Measurements from ENCODE around the gene ALDH3B2. TPM values are rescaled to one million over a fixed set of nuclear protein-coding genes. Genes with fewer than 3 reads are reported as not detected.
"Not testable (repeated sequence)": the region's sequence is repeated elsewhere in the genome, so short reads cannot be mapped to it uniquely, and the experiment has no call there.

ALDH3B2 gene
- total RNA-seq, 4 donors from 2014 or later, result not detected

DNA sequence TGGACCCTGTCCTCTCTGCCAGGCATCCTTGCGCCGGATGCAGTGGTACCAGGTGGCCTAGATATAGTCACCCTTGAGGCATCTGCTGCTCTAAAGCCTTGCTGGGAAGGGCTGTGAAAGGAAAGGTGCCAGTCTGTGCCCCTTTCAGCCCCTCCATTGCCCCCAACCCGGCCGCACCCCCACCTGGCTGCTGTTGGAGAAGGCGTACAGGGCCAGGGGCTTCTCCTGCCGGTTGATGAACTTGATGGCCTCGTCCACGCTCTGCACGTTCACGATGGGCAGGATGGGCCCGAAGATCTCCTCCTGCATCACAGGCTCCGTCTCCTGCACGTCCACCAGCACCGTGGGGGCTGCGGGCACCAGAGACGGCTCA lies 10.2 kb downstream of the ALDH3B2 start:
- intact Hi-C loops (cut with DNase I; ENCODE audit: low total_unique reads), result no loop called here
- Histone ChIP-seq H3K4me3 (no peak overlapping the region), H3K9me3 (no peaks in the 10 kb centered on the region), H3K4me1 (no peaks in the 10 kb centered on the region), H3K27me3 (peaks cover 0 to 2% (median 0%) of the 10 kb centered on the region in 3 donors), H3K36me3 (no peaks in the 10 kb centered on the region), H3K27ac (no peak overlapping the region)
- ATAC-seq, result no peak
- no peak for TF ChIP-seq POLR2A (IDR thresholded peaks at IDR 0.05)
- TF ChIP-seq, protein P1, sequence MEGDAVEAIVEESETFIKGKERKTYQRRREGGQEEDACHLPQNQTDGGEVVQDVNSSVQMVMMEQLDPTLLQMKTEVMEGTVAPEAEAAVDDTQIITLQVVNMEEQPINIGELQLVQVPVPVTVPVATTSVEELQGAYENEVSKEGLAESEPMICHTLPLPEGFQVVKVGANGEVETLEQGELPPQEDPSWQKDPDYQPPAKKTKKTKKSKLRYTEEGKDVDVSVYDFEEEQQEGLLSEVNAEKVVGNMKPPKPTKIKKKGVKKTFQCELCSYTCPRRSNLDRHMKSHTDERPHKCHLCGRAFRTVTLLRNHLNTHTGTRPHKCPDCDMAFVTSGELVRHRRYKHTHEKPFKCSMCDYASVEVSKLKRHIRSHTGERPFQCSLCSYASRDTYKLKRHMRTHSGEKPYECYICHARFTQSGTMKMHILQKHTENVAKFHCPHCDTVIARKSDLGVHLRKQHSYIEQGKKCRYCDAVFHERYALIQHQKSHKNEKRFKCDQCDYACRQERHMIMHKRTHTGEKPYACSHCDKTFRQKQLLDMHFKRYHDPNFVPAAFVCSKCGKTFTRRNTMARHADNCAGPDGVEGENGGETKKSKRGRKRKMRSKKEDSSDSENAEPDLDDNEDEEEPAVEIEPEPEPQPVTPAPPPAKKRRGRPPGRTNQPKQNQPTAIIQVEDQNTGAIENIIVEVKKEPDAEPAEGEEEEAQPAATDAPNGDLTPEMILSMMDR (IDR thresholded peaks at IDR 0.05 in 4 of 5, conservative IDR thresholded peaks at IDR 0.05 in 1 of 5), result no peak
- in situ Hi-C loops (cut with MboI; ENCODE audit: low sequenced_read_pairs in 4 of 4), result loop anchor here in 1 of 4 donors (5.0 kb wide), 1 partner anchor 97 kb away; no protein-coding TSS in a partner anchor
- no peak for DNase-seq

DNA sequence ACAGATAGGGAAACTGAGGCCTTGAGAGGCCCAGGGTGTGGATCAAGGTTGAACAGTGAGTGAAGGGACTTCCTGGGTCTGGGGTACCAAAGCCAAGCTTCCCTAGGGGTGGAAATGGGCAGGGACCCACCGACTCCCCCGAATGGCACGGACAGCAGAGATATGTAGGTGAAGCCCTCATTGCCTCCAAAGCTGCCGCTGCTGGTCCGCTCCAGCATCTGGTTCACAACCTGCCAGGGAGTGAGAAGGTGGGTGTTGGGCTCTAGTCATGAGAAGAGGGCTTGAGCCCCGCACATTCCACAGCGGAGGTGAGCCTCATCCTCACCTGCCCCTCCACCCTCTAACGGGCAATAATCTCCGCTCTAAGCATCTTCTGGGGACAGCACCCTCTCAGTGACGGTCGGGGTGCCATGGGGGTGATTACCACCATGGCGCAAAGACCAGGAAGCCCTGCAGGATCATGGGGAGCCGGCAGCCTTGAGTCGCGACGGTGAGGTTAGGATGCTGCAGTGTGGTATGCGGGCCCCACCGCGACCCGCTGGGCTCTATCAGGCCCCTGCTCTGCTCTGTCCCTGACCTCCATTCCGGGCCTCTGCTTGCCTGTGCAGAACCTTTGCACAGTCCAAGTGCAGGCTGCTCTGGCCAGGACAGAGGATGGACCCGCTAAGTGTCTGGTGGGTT lies 10.8 kb downstream of the ALDH3B2 start:
- Histone ChIP-seq H3K9me3 (no peaks in the 10 kb centered on the region), H3K4me3 (no peak overlapping the region), H3K36me3 (no peaks in the 10 kb centered on the region), H3K27me3 (peaks cover 0 to 2% (median 0%) of the 10 kb centered on the region in 3 donors), H3K4me1 (no peaks in the 10 kb centered on the region), H3K27ac (no peak overlapping the region)
- in situ Hi-C loops (cut with MboI; ENCODE audit: low sequenced_read_pairs in 4 of 4), result loop anchor here in 1 of 4 donors (5.0 kb wide), 1 partner anchor 96 kb away; no protein-coding TSS in a partner anchor
- DNase-seq (no peak), ATAC-seq (no peak)
- no peak for TF ChIP-seq POLR2A (IDR thresholded peaks at IDR 0.05)
- TF ChIP-seq, protein P1 (IDR thresholded peaks at IDR 0.05 in 4 of 5, conservative IDR thresholded peaks at IDR 0.05 in 1 of 5), result no peak
- intact Hi-C loops (cut with DNase I; ENCODE audit: low total_unique reads), result no loop called here

DNA sequence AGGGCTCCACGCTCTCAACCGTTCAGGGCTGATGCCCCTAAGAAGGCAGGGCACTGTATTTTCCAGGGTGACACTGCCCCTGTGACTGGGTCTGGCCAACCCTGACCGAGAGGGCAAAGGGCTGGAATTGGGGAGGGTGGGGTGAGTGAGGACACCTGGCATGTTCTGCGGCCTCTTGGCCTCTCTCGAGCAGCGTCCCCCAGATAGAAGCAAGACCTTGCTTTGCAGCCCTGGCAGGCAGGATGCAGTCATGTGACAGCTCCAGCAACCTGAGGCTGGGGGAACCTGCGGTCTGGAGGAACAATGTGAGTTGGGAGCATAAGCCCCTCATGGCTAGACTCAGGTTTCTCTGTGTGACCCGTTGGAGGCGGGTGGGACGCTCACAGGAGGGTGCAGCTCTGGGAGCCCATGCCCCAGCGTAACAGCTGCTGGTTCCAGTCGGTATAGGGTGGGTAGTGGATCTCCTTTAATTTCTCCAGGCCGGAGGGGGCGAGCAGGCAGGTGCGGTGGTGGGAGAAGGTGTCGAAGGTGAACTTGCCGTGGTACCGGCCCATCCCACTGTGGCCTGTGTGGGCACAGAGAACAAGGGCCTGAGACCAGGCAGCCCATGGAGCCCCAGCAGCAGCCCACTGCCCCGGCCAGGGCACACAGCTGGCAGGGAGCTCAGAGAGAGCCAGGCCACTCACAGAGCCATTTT lies 11.4 kb downstream of the ALDH3B2 start:
- intact Hi-C loops (cut with DNase I; ENCODE audit: low total_unique reads), result no loop called here
- TF ChIP-seq, protein P1 (IDR thresholded peaks at IDR 0.05 in 4 of 5, conservative IDR thresholded peaks at IDR 0.05 in 1 of 5), result no peak
- no peak for TF ChIP-seq POLR2A (IDR thresholded peaks at IDR 0.05)
- Histone ChIP-seq H3K27ac (no peak overlapping the region), H3K27me3 (peaks cover 0 to under 1% (median 0%) of the 10 kb centered on the region in 3 donors), H3K36me3 (no peaks in the 10 kb centered on the region), H3K9me3 (no peaks in the 10 kb centered on the region), H3K4me3 (no peak overlapping the region), H3K4me1 (no peaks in the 10 kb centered on the region)
- in situ Hi-C loops (cut with MboI; ENCODE audit: low sequenced_read_pairs in 4 of 4), result loop anchor here in 1 of 4 donors (5.0 kb wide), 1 partner anchor 96 kb away; no protein-coding TSS in a partner anchor
- ATAC-seq (no peak), DNase-seq (no peak)

DNA sequence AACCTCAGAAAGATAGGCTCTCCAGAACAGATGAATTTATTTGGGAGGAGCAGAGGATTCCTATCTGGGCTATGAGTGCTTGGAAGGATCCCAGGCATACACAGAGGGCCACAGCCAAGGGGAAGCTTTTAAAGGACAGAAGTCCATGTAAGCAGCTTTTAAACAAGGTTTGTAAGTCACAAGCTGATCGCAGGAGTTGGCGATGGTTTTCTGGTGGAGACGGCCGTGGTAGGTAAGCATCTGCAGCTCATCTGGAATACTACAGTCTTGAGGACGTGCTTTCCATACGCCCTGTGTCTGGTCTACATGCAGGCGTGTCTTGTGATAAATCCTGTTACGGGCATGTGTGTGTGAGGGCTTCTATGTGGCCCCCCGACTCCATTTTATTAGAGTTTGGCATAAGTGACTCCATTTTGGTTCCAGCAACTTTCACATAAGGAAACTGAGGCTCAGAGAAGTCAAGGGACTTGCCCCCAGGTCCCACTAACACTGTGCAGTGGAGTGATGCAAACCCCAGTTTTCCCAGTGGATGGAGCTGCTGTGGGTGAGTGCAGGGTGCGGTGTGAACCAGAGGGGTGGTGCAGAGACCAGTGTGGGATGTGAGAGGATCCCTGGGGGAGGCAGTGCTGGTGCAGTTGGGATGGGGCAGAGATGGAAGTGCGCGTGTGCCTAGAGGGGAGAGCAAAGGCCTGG lies 12.1 kb downstream of the ALDH3B2 start:
- intact Hi-C loops (cut with DNase I; ENCODE audit: low total_unique reads) (no loop called here), in situ Hi-C loops (cut with MboI; ENCODE audit: low sequenced_read_pairs in 4 of 4) (loop anchor here in 1 of 4 donors (5.0 kb wide), 1 partner anchor 95 kb away; no protein-coding TSS in a partner anchor)
- no peak for TF ChIP-seq POLR2A (IDR thresholded peaks at IDR 0.05)
- Histone ChIP-seq H3K4me3 (no peak overlapping the region), H3K27me3 (no peaks in the 10 kb centered on the region), H3K27ac (no peak overlapping the region), H3K4me1 (no peaks in the 10 kb centered on the region), H3K9me3 (no peaks in the 10 kb centered on the region), H3K36me3 (no peaks in the 10 kb centered on the region)
- no peak for DNase-seq
- no peak for ATAC-seq

DNA sequence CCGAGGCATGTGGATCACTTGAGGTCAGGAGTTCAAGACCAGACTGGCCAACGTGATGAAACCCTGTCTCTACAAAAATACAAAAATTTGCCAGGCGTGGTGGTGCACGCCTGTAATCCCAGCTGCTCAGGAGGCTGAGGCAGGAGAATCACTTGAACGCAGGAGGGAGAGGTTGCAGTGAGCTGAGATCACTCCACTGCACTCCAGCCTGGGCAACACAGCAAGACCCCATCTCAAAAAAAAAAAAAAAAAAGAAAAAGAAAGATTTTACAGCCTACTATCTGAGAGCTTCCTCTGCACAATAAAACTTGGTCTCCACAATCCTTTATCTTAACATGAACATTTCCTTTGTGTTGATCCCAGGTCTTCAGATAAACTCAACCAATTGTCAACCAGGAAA lies 13.7 kb downstream of the ALDH3B2 start:
- H3K9me3 ChIP-seq; H3K36me3 ChIP-seq; H3K27me3 ChIP-seq; DNase-seq; H3K4me1 ChIP-seq; intact Hi-C loops (cut with DNase I; ENCODE audit: low total_unique reads); ATAC-seq; H3K4me3 ChIP-seq; H3K27ac ChIP-seq: not testable (repeated sequence)
- in situ Hi-C loops (cut with MboI; ENCODE audit: low sequenced_read_pairs in 4 of 4), result loop anchor here in 1 of 4 donors (5.0 kb wide), 1 partner anchor 93 kb away; no protein-coding TSS in a partner anchor

Data from gastrocnemius medialis (tissue), 4 donors.